ENCODE measurements around the gene BICRA. TPM values are rescaled to one million over a fixed set of nuclear protein-coding genes. Genes with fewer than 3 reads are reported as not detected.
"Not testable (repeated sequence)": the region's sequence is repeated elsewhere in the genome, so short reads cannot be mapped to it uniquely, and the experiment has no call there.

Gene BICRA
- total and polyA plus RNA-seq, 2 experiments from 2014 or later = 3.4 to 5.4 TPM

- Histone ChIP-seq H3K27me3 (no peaks in the 10 kb centered on the region), H3K4me3 (no peak overlapping the region), H2AFZ (no peak overlapping the region), H3K9me2 (replicated peaks; ENCODE audit: insufficient read depth) (no peaks in the 10 kb centered on the region), H3K4me2 (no peak overlapping the region), H3K27ac (no peak overlapping the region), H3K36me3 (replicated peaks; ENCODE audit: insufficient read depth, low read depth) (no peaks in the 10 kb centered on the region), H4K20me1 (ENCODE audit: insufficient read depth, poor library complexity, severe bottlenecking) (no peaks in the 10 kb centered on the region), H3K4me1 (ENCODE audit: insufficient read depth) (peaks cover 3% of the 10 kb centered on the region), H3K9me3 (ENCODE audit: low read depth) (no peaks in the 10 kb centered on the region), H3K79me2 (peaks cover 38% of the 10 kb centered on the region)
- WGBS (ENCODE audit: low lambda C conversion rate, missing lambda C conversion rate) = 73% methylated on average over 8 of the region's 8 CpGs
- no peak for DNase-seq (ENCODE audit: low spot score)
- TF ChIP-seq CTCF (IDR thresholded peaks at IDR 0.05; ENCODE audit: poor library complexity) = no peak
- TF ChIP-seq EZH2phosphoT487 (IDR thresholded peaks at IDR 0.05; ENCODE audit: low read depth, severe bottlenecking, unreplicated experiment) = no peak
- no peak for TF ChIP-seq EZH2 (IDR thresholded peaks at IDR 0.05; ENCODE audit: borderline replicate concordance)
Observed at GRCh38 chr19:47711652-47712242, 102.8 kb downstream of the BICRA start.

GRCh38 chr19:47713046-47714021 lies 104.4 kb downstream of the BICRA start, which contains the start of gene EHD2:
Gene EHD2, plus strand, starts transcription at chr19:47713422. Its CDS starts 3,191 bp downstream, at chr19:47716613.
- TF ChIP-seq EZH2phosphoT487 (IDR thresholded peaks at IDR 0.05; ENCODE audit: low read depth, severe bottlenecking, unreplicated experiment) (no peak), EZH2 (IDR thresholded peaks at IDR 0.05; ENCODE audit: borderline replicate concordance) (no peak), CTCF (IDR thresholded peaks at IDR 0.05; ENCODE audit: poor library complexity) (peak; percentile 97)
- Histone ChIP-seq H3K79me2 (peaks cover 47% of the 10 kb centered on the region), H2AFZ (peak within 1 kb of the TSS; percentile 84)

GRCh38 chr19:47714339-47714738 lies 105.4 kb downstream of the BICRA start:
- H3K79me2 ChIP-seq = peaks cover 47% of the 10 kb centered on the region
- no peaks in the 10 kb centered on the region for H3K9me3 ChIP-seq (ENCODE audit: low read depth)
- no peaks in the 10 kb centered on the region for H3K36me3 ChIP-seq (replicated peaks; ENCODE audit: insufficient read depth, low read depth)
- TF ChIP-seq CTCF (IDR thresholded peaks at IDR 0.05; ENCODE audit: poor library complexity) (no peak), EZH2phosphoT487 (IDR thresholded peaks at IDR 0.05; ENCODE audit: low read depth, severe bottlenecking, unreplicated experiment) (no peak)
- no peaks in the 10 kb centered on the region for H3K27me3 ChIP-seq
- H4K20me1 ChIP-seq (ENCODE audit: insufficient read depth, poor library complexity, severe bottlenecking) = no peaks in the 10 kb centered on the region
- no peak overlapping the region for H2AFZ ChIP-seq
- 97% methylated on average over 4 of the region's 4 CpGs for WGBS (ENCODE audit: low lambda C conversion rate, missing lambda C conversion rate)
- DNase-seq (ENCODE audit: low spot score) = no peak
- H3K4me3 ChIP-seq = peak overlapping the region; percentile 90
- H3K4me1 ChIP-seq (ENCODE audit: insufficient read depth) = peaks cover 16% of the 10 kb centered on the region
- peak overlapping the region; percentile 77 for H3K27ac ChIP-seq
- H3K4me2 ChIP-seq = peak overlapping the region; percentile 84
- no peaks in the 10 kb centered on the region for H3K9me2 ChIP-seq (replicated peaks; ENCODE audit: insufficient read depth)

More at GRCh38 chr19:47713046-47714021, 104.4 kb downstream of the BICRA start, which contains the start of gene EHD2:
- Histone ChIP-seq H3K9me3 (ENCODE audit: low read depth) (no peaks in the 10 kb centered on the region), H3K4me2 (peak within 1 kb of the TSS; percentile 84), H3K27me3 (no peaks in the 10 kb centered on the region), H3K9me2 (replicated peaks; ENCODE audit: insufficient read depth) (no peaks in the 10 kb centered on the region), H4K20me1 (ENCODE audit: insufficient read depth, poor library complexity, severe bottlenecking) (no peaks in the 10 kb centered on the region), H3K36me3 (replicated peaks; ENCODE audit: insufficient read depth, low read depth) (no peaks in the 10 kb centered on the region), H3K27ac (peak within 1 kb of the TSS; percentile 77), H3K4me3 (peak within 1 kb of the TSS; percentile 90), H3K4me1 (ENCODE audit: insufficient read depth) (peaks cover 8% of the 10 kb centered on the region)
- peak; percentile 86 for DNase-seq (ENCODE audit: low spot score)
- 28% methylated on average over 17 of the region's 52 CpGs for WGBS (ENCODE audit: low lambda C conversion rate, missing lambda C conversion rate)

GRCh38 chr19:47714855-47715254 lies 105.9 kb downstream of the BICRA start:
- not testable (repeated sequence) for H3K27ac ChIP-seq; H3K27me3 ChIP-seq; H3K9me3 ChIP-seq (ENCODE audit: low read depth); H3K4me3 ChIP-seq; H2AFZ ChIP-seq; H4K20me1 ChIP-seq (ENCODE audit: insufficient read depth, poor library complexity, severe bottlenecking); DNase-seq (ENCODE audit: low spot score); H3K36me3 ChIP-seq (replicated peaks; ENCODE audit: insufficient read depth, low read depth); H3K9me2 ChIP-seq (replicated peaks; ENCODE audit: insufficient read depth)
- Histone ChIP-seq H3K79me2 (peaks cover 47% of the 10 kb centered on the region), H3K4me2 (peak overlapping the region; percentile 84), H3K4me1 (ENCODE audit: insufficient read depth) (peaks cover 21% of the 10 kb centered on the region)

Data from hepatocyte (in vitro differentiated cells).